H9 (cell line): ENCODE measurements around the gene NPAS2. TPM values are rescaled to one million over a fixed set of nuclear protein-coding genes. Genes with fewer than 3 reads are reported as not detected.

Source experiments
- DNase-seq: peaks from one replicate; pipeline ENCODE4 v3.0.0-alpha.2; 2017
- H2AFZ ChIP-seq: one replicate; pipeline ENCODE4 v1.6.1; 2013; ENCODE audit warnings: mild to moderate bottlenecking, low read length, control low read depth, moderate library complexity
- H2AK5ac ChIP-seq: 2 replicates; pipeline ENCODE4 v1.6.1; 2013; ENCODE audit warnings: low read length, control low read depth, mixed read lengths; ENCODE audit not compliant: insufficient read length
- H2BK120ac ChIP-seq: one replicate; pipeline ENCODE4 v1.6.1; 2013; ENCODE audit warnings: low read depth, mild to moderate bottlenecking, low read length, control low read depth, inconsistent platforms; ENCODE audit not compliant: poor library complexity, severe bottlenecking
- H2BK12ac ChIP-seq: 2 replicates; pipeline ENCODE4 v1.6.1; 2013; ENCODE audit warnings: low read length, control low read depth, mixed read lengths, low read depth; ENCODE audit not compliant: insufficient read length
- H2BK15ac ChIP-seq: 2 replicates; pipeline ENCODE4 v1.6.1; 2013; ENCODE audit warnings: low read depth, low read length, control low read depth
- H2BK20ac ChIP-seq: one replicate; pipeline ENCODE4 v1.6.1; 2013; ENCODE audit warnings: low read depth, mild to moderate bottlenecking, low read length, control low read depth, inconsistent platforms; ENCODE audit not compliant: poor library complexity, severe bottlenecking
- H2BK5ac ChIP-seq: 2 replicates; pipeline ENCODE4 v1.6.1; 2013; ENCODE audit warnings: low read length, control low read depth, mixed read lengths; ENCODE audit not compliant: insufficient read length
- H3K14ac ChIP-seq: 2 replicates; pipeline ENCODE4 v1.6.1; 2013; ENCODE audit warnings: low read length, control low read depth; ENCODE audit not compliant: insufficient read depth
- H3K18ac ChIP-seq: 2 replicates; pipeline ENCODE4 v1.6.1; 2013; ENCODE audit warnings: low read depth, mild to moderate bottlenecking, mixed read lengths, low read length, control low read depth; ENCODE audit not compliant: insufficient read length
- H3K23ac ChIP-seq: 2 replicates; pipeline ENCODE4 v1.6.1; 2013; ENCODE audit warnings: low read length, control low read depth, mixed read lengths, low read depth; ENCODE audit not compliant: insufficient read length
- H3K23me2 ChIP-seq: 2 replicates; pipeline ENCODE4 v1.6.1; 2013; ENCODE audit warnings: low read depth, mild to moderate bottlenecking, mixed read lengths, low read length, control low read depth; ENCODE audit not compliant: insufficient read length, poor library complexity, severe bottlenecking
- H3K27ac ChIP-seq: 2 replicates; pipeline ENCODE4 v1.5.1; 2013; ENCODE audit warnings: low read length, control low read depth, mixed read lengths, low read depth; ENCODE audit not compliant: insufficient read length
- H3K27me3 ChIP-seq: 2 replicates; pipeline ENCODE4 v1.6.1; 2013; ENCODE audit warnings: low read length, control low read depth, inconsistent platforms; ENCODE audit not compliant: insufficient read depth
- H3K4ac ChIP-seq: 2 replicates; pipeline ENCODE4 v1.6.1; 2013; ENCODE audit warnings: low read depth, mild to moderate bottlenecking, control low read depth, inconsistent platforms, low read length, moderate library complexity
- H3K4me1 ChIP-seq: 2 replicates; pipeline ENCODE4 v1.6.1; 2013; ENCODE audit warnings: low read length, control low read depth, inconsistent platforms; ENCODE audit not compliant: insufficient read depth
- H3K4me2 ChIP-seq: 2 replicates; pipeline ENCODE4 v1.6.1; 2013; ENCODE audit warnings: low read length, control low read depth, mixed read lengths; ENCODE audit not compliant: insufficient read length, insufficient read depth
- H3K56ac ChIP-seq: 2 replicates; pipeline ENCODE4 v1.6.1; 2013; ENCODE audit warnings: low read depth, mild to moderate bottlenecking, mixed read lengths, low read length, control low read depth; ENCODE audit not compliant: insufficient read length
- H3K79me1 ChIP-seq: 2 replicates; pipeline ENCODE4 v1.6.1; 2013; ENCODE audit warnings: low read depth, mild to moderate bottlenecking, moderate library complexity, low read length, control low read depth, inconsistent platforms; ENCODE audit not compliant: insufficient read depth, poor library complexity, severe bottlenecking
- H3K79me2 ChIP-seq: 2 replicates; pipeline ENCODE4 v1.6.1; 2013; ENCODE audit warnings: low read length, control low read depth, inconsistent platforms; ENCODE audit not compliant: insufficient read depth
- H3K9ac ChIP-seq: 2 replicates; pipeline ENCODE4 v1.6.1; 2013; ENCODE audit warnings: low read length, control low read depth, mixed read lengths; ENCODE audit not compliant: insufficient read length; ENCODE audit errors: extremely low read depth
- H3K9me3 ChIP-seq: one replicate; pipeline ENCODE4 v1.6.1; 2013; ENCODE audit warnings: low read depth, low read length, inconsistent platforms; ENCODE audit not compliant: control insufficient read depth
- H3T11ph ChIP-seq: one replicate; pipeline ENCODE4 v1.6.1; 2013; ENCODE audit warnings: mild to moderate bottlenecking, low read length, control low read depth, inconsistent platforms
- H4K20me1 ChIP-seq: one replicate; pipeline ENCODE4 v1.6.1; 2013; ENCODE audit not compliant: control insufficient read depth, insufficient read length, insufficient read depth
- H4K5ac ChIP-seq: 2 replicates; pipeline ENCODE4 v1.6.1; 2013; ENCODE audit warnings: low read depth, mild to moderate bottlenecking, mixed read lengths, low read length, control low read depth; ENCODE audit not compliant: insufficient read length
- H4K8ac ChIP-seq: replicated peaks from 2 replicates; pipeline ENCODE4 v1.6.1; 2013; ENCODE audit warnings: low read length, control low read depth, mixed read lengths, low read depth; ENCODE audit not compliant: insufficient read length
- H4K91ac ChIP-seq: 2 replicates; pipeline ENCODE4 v1.6.1; 2013; ENCODE audit warnings: low read depth, mild to moderate bottlenecking, moderate library complexity, mixed read lengths, low read length, control low read depth; ENCODE audit not compliant: insufficient read length
- H3K27ac Mint-ChIP-seq, 3 experiments: 2 replicates in 2 of 3; 3 replicates in 1 of 3; pipeline ENCODE4 v1.8.0; 2020 to 2021; ENCODE audit warnings: mixed read lengths in 3 of 3, mild to moderate bottlenecking in 1 of 3, moderate library complexity in 1 of 3
- H3K27me3 Mint-ChIP-seq: 2 replicates; pipeline ENCODE4 v1.8.0; 2021; ENCODE audit warnings: low read depth, mild to moderate bottlenecking, moderate library complexity, mixed read lengths
- H3K36me3 Mint-ChIP-seq, 3 experiments: 2 replicates in 2 of 3; 3 replicates in 1 of 3; pipeline ENCODE4 v1.8.0; 2020 to 2021; ENCODE audit warnings: low read depth in 3 of 3, mixed read lengths in 3 of 3; ENCODE audit not compliant: insufficient read depth in 1 of 3
- H3K4me1 Mint-ChIP-seq, 2 experiments: 2 replicates each; pipeline ENCODE4 v1.8.0; 2020; ENCODE audit warnings: mixed read lengths in 2 of 2
- H3K4me3 Mint-ChIP-seq, 2 experiments: 2 replicates in 1 of 2; 3 replicates in 1 of 2; pipeline ENCODE4 v1.8.0; 2020 to 2021; ENCODE audit warnings: mild to moderate bottlenecking in 2 of 2, mixed read lengths in 2 of 2, moderate library complexity in 1 of 2
- H3K9me3 Mint-ChIP-seq, 2 experiments: 2 replicates in 1 of 2; 3 replicates in 1 of 2; pipeline ENCODE4 v1.8.0; 2020; ENCODE audit warnings: mild to moderate bottlenecking in 2 of 2, mixed read lengths in 2 of 2, moderate library complexity in 1 of 2
- WGBS: extraction: QIAGEN DNeasy Blood & Tissue Kit; methylation state at CpG from one replicate; pipeline ENCODE4 v1.1.7; 2013; ENCODE audit warnings: missing lambda C conversion rate, low lambda C conversion rate, mixed read lengths; ENCODE audit not compliant: insufficient read length; ENCODE audit errors: extremely low coverage; 5-methylcytosine and 5-hydroxymethylcytosine counted together
- total RNA-seq: library from RNA; stranded (reverse); gene quantifications from 2 replicates; pipeline ENCODE4 v1.2.1, GENCODE V29; 2021
- TF ChIP-seq, protein P1 (sequence below): fragments of 200-600 bp; sonication (generic); conservative IDR thresholded peaks from 3 replicates; pipeline ENCODE4 v1.8.0; 2021; ENCODE audit warnings: antibody characterized with exemption, mild to moderate bottlenecking

Gene NPAS2
- total RNA-seq, 1 experiment from 2014 or later, result 1.3 TPM

DNA sequence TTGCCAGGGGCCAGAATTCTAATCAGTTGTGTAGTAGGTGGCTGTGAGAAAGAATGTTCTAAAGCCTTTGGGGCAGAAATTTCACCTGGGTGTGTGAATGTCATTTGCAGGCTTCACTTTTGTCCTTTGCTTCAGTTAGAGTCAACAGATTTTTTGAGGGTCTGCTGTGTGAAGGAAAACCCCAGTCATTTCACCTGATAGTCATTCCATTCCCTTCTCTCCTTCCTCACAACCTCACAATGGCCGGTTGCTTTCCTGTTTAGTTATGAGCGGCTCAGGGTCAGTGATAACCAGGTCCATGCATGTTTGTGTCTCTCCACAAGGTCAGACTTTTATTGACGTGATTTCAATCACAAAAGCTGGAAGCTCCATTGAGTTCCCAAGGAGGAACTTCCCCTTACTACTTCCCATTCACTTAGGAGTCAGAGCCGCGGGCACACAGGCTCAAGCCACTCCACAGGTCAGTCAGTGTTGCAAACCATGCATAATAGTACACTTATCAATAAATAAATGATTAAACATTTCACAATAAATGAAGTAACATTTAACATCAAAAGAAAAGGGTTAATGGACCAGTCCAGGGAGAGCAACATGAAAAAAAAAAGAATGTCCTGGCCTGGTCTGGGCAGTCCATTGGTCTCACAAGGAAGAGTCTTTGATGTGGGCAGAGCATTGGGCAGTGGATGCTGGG lies 74.3 kb downstream of the NPAS2 start:
- no peak overlapping the region for H2BK15ac ChIP-seq
- no peak overlapping the region for H3K18ac ChIP-seq
- no peak overlapping the region for H2AFZ ChIP-seq
- H3K4ac ChIP-seq, result no peak overlapping the region
- no peak overlapping the region for H3K56ac ChIP-seq
- no peak overlapping the region for H3K9ac ChIP-seq
- H3K9me3 ChIP-seq, result no peaks in the 10 kb centered on the region
- H2BK20ac ChIP-seq, result no peak overlapping the region
- Mint-ChIP-seq H3K4me1 (peaks cover 28 to 30% of the 10 kb centered on the region in 2 experiments), H3K27ac (no peak overlapping the region; a peak in 1 of 7 replicates), H3K9me3 (no peaks in the 10 kb centered on the region), H3K4me3 (no peak overlapping the region), H3K36me3 (peaks cover 0 to 2% (median 0%) of the 10 kb centered on the region in 3 experiments; a peak in 1 of 7 replicates), H3K27me3 (no peaks in the 10 kb centered on the region; the same call in 1 of the 2 replicates)
- H4K5ac ChIP-seq, result no peak overlapping the region
- no peak overlapping the region for H3K23ac ChIP-seq
- H2BK120ac ChIP-seq, result no peak overlapping the region
- no peaks in the 10 kb centered on the region for H3K79me1 ChIP-seq
- no peak for DNase-seq
- TF ChIP-seq, protein P1, sequence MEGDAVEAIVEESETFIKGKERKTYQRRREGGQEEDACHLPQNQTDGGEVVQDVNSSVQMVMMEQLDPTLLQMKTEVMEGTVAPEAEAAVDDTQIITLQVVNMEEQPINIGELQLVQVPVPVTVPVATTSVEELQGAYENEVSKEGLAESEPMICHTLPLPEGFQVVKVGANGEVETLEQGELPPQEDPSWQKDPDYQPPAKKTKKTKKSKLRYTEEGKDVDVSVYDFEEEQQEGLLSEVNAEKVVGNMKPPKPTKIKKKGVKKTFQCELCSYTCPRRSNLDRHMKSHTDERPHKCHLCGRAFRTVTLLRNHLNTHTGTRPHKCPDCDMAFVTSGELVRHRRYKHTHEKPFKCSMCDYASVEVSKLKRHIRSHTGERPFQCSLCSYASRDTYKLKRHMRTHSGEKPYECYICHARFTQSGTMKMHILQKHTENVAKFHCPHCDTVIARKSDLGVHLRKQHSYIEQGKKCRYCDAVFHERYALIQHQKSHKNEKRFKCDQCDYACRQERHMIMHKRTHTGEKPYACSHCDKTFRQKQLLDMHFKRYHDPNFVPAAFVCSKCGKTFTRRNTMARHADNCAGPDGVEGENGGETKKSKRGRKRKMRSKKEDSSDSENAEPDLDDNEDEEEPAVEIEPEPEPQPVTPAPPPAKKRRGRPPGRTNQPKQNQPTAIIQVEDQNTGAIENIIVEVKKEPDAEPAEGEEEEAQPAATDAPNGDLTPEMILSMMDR, result no peak
- no peaks in the 10 kb centered on the region for H3K79me2 ChIP-seq
- H2BK12ac ChIP-seq, result no peak overlapping the region
- H4K20me1 ChIP-seq, result no peaks in the 10 kb centered on the region
- WGBS, result no CpG with 5 or more reads among the region's 5 CpGs
- H3T11ph ChIP-seq, result no peak overlapping the region
- no peak overlapping the region for H3K14ac ChIP-seq
- H3K27me3 ChIP-seq, result no peaks in the 10 kb centered on the region
- no peak overlapping the region for H4K8ac ChIP-seq
- no peak overlapping the region for H2BK5ac ChIP-seq
- H3K23me2 ChIP-seq, result no peaks in the 10 kb centered on the region
- H3K4me1 ChIP-seq, result peaks cover 5% of the 10 kb centered on the region; the same call in 1 of the 2 replicates
- H2AK5ac ChIP-seq, result no peak overlapping the region
- no peak overlapping the region for H4K91ac ChIP-seq
- no peak overlapping the region for H3K27ac ChIP-seq
- H3K4me2 ChIP-seq, result no peak overlapping the region
